ENCODE measurements around the gene MICALL2.

MICALL2 gene

GRCh38 chr7:1434165-1434718 lies 25.0 kb downstream of the MICALL2 start:
- Histone ChIP-seq H3K36me3 (ENCODE audit: control insufficient read depth, low read depth, low read length) (no peaks in the 10 kb centered on the region), H3K4me1 (ENCODE audit: control insufficient read depth, low read depth, low read length) (no peaks in the 10 kb centered on the region), H3K4me3 (ENCODE audit: low read length) (no peak overlapping the region), H3K9ac (ENCODE audit: low read length) (no peak overlapping the region), H3K9me3 (ENCODE audit: control insufficient read depth, low read depth, low read length) (no peaks in the 10 kb centered on the region), H3K27me3 (ENCODE audit: control insufficient read depth, insufficient read depth, low read length) (no peaks in the 10 kb centered on the region), H3K27ac (ENCODE audit: low read length) (no peak overlapping the region)

- Histone ChIP-seq H3K36me3 (ENCODE audit: control insufficient read depth, low read depth, low read length) (no peaks in the 10 kb centered on the region), H3K9ac (ENCODE audit: low read length) (no peak overlapping the region), H3K4me1 (ENCODE audit: control insufficient read depth, low read depth, low read length) (no peaks in the 10 kb centered on the region), H3K27ac (ENCODE audit: low read length) (no peak overlapping the region), H3K4me3 (ENCODE audit: low read length) (no peak overlapping the region), H3K9me3 (ENCODE audit: control insufficient read depth, low read depth, low read length) (no peaks in the 10 kb centered on the region), H3K27me3 (ENCODE audit: control insufficient read depth, insufficient read depth, low read length) (no peaks in the 10 kb centered on the region)
Observed at GRCh38 chr7:1433128-1433920, 25.9 kb downstream of the MICALL2 start.

- Histone ChIP-seq H3K27ac (ENCODE audit: low read length) (no peak overlapping the region), H3K4me1 (ENCODE audit: control insufficient read depth, low read depth, low read length) (no peaks in the 10 kb centered on the region), H3K27me3 (ENCODE audit: control insufficient read depth, insufficient read depth, low read length) (no peaks in the 10 kb centered on the region), H3K36me3 (ENCODE audit: control insufficient read depth, low read depth, low read length) (no peaks in the 10 kb centered on the region), H3K4me3 (ENCODE audit: low read length) (no peak overlapping the region), H3K9me3 (ENCODE audit: control insufficient read depth, low read depth, low read length) (no peaks in the 10 kb centered on the region), H3K9ac (ENCODE audit: low read length) (no peak overlapping the region)
Observed at GRCh38 chr7:1432411-1433082, 26.7 kb downstream of the MICALL2 start.

- Histone ChIP-seq H3K4me1 (ENCODE audit: control insufficient read depth, low read depth, low read length) (no peaks in the 10 kb centered on the region), H3K9me3 (ENCODE audit: control insufficient read depth, low read depth, low read length) (no peaks in the 10 kb centered on the region), H3K36me3 (ENCODE audit: control insufficient read depth, low read depth, low read length) (no peaks in the 10 kb centered on the region), H3K9ac (ENCODE audit: low read length) (no peak overlapping the region), H3K4me3 (ENCODE audit: low read length) (no peak overlapping the region), H3K27me3 (ENCODE audit: control insufficient read depth, insufficient read depth, low read length) (no peaks in the 10 kb centered on the region), H3K27ac (ENCODE audit: low read length) (no peak overlapping the region)
Observed at GRCh38 chr7:1431634-1432380, 27.5 kb downstream of the MICALL2 start.

- Histone ChIP-seq H3K9me3 (ENCODE audit: control insufficient read depth, low read depth, low read length) (no peaks in the 10 kb centered on the region), H3K4me3 (ENCODE audit: low read length) (no peak overlapping the region), H3K36me3 (ENCODE audit: control insufficient read depth, low read depth, low read length) (no peaks in the 10 kb centered on the region), H3K27ac (ENCODE audit: low read length) (no peak overlapping the region), H3K4me1 (ENCODE audit: control insufficient read depth, low read depth, low read length) (no peaks in the 10 kb centered on the region), H3K27me3 (ENCODE audit: control insufficient read depth, insufficient read depth, low read length) (no peaks in the 10 kb centered on the region), H3K9ac (ENCODE audit: low read length) (no peak overlapping the region)
Observed at GRCh38 chr7:1431226-1431625, 28.0 kb downstream of the MICALL2 start.

- H3K4me1 ChIP-seq (ENCODE audit: control insufficient read depth, low read depth, low read length), result no peaks in the 10 kb centered on the region
- no peaks in the 10 kb centered on the region for H3K9me3 ChIP-seq (ENCODE audit: control insufficient read depth, low read depth, low read length)
- H3K27me3 ChIP-seq (ENCODE audit: control insufficient read depth, insufficient read depth, low read length), result no peaks in the 10 kb centered on the region
- H3K9ac ChIP-seq (ENCODE audit: low read length), result no peak overlapping the region
- H3K4me3 ChIP-seq (ENCODE audit: low read length), result no peak overlapping the region
- H3K27ac ChIP-seq (ENCODE audit: low read length), result no peak overlapping the region
- no peaks in the 10 kb centered on the region for H3K36me3 ChIP-seq (ENCODE audit: control insufficient read depth, low read depth, low read length)
Observed at GRCh38 chr7:1430056-1430845, 29.0 kb downstream of the MICALL2 start.

- Histone ChIP-seq H3K27ac (ENCODE audit: low read length) (no peak overlapping the region), H3K4me1 (ENCODE audit: control insufficient read depth, low read depth, low read length) (no peaks in the 10 kb centered on the region), H3K9me3 (ENCODE audit: control insufficient read depth, low read depth, low read length) (no peaks in the 10 kb centered on the region), H3K4me3 (ENCODE audit: low read length) (no peak overlapping the region), H3K27me3 (ENCODE audit: control insufficient read depth, insufficient read depth, low read length) (no peaks in the 10 kb centered on the region), H3K9ac (ENCODE audit: low read length) (no peak overlapping the region), H3K36me3 (ENCODE audit: control insufficient read depth, low read depth, low read length) (no peaks in the 10 kb centered on the region)
Observed at GRCh38 chr7:1428941-1429501, 30.2 kb downstream of the MICALL2 start.

- H3K27ac ChIP-seq (ENCODE audit: low read length), result no peak overlapping the region
- no peaks in the 10 kb centered on the region for H3K36me3 ChIP-seq (ENCODE audit: control insufficient read depth, low read depth, low read length)
- no peaks in the 10 kb centered on the region for H3K27me3 ChIP-seq (ENCODE audit: control insufficient read depth, insufficient read depth, low read length)
- H3K9ac ChIP-seq (ENCODE audit: low read length), result no peak overlapping the region
- no peaks in the 10 kb centered on the region for H3K4me1 ChIP-seq (ENCODE audit: control insufficient read depth, low read depth, low read length)
- no peak overlapping the region for H3K4me3 ChIP-seq (ENCODE audit: low read length)
- no peaks in the 10 kb centered on the region for H3K9me3 ChIP-seq (ENCODE audit: control insufficient read depth, low read depth, low read length)
Observed at GRCh38 chr7:1427064-1427657, 32.1 kb downstream of the MICALL2 start.

GRCh38 chr7:1426474-1426873 lies 32.8 kb downstream of the MICALL2 start:
- H3K36me3 ChIP-seq (ENCODE audit: control insufficient read depth, low read depth, low read length), result no peaks in the 10 kb centered on the region
- H3K9ac ChIP-seq (ENCODE audit: low read length), result no peak overlapping the region
- no peaks in the 10 kb centered on the region for H3K27me3 ChIP-seq (ENCODE audit: control insufficient read depth, insufficient read depth, low read length)
- no peaks in the 10 kb centered on the region for H3K4me1 ChIP-seq (ENCODE audit: control insufficient read depth, low read depth, low read length)
- H3K4me3 ChIP-seq (ENCODE audit: low read length), result no peak overlapping the region
- no peak overlapping the region for H3K27ac ChIP-seq (ENCODE audit: low read length)
- H3K9me3 ChIP-seq (ENCODE audit: control insufficient read depth, low read depth, low read length), result no peaks in the 10 kb centered on the region

- Histone ChIP-seq H3K36me3 (ENCODE audit: control insufficient read depth, low read depth, low read length) (no peaks in the 10 kb centered on the region), H3K4me1 (ENCODE audit: control insufficient read depth, low read depth, low read length) (no peaks in the 10 kb centered on the region), H3K27ac (ENCODE audit: low read length) (no peak overlapping the region), H3K4me3 (ENCODE audit: low read length) (no peak overlapping the region), H3K27me3 (ENCODE audit: control insufficient read depth, insufficient read depth, low read length) (no peaks in the 10 kb centered on the region), H3K9me3 (ENCODE audit: control insufficient read depth, low read depth, low read length) (no peaks in the 10 kb centered on the region), H3K9ac (ENCODE audit: low read length) (no peak overlapping the region)
Observed at GRCh38 chr7:1425292-1426136, 33.8 kb downstream of the MICALL2 start.

Measured in iPS-18a (cell line).